Measurements from ENCODE around the gene HNRNPH1. TPM values are rescaled to one million over a fixed set of nuclear protein-coding genes. Genes with fewer than 3 reads are reported as not detected.

Gene HNRNPH1
- total RNA-seq, 1 experiment from 2014 or later = 865 TPM

GRCh38 chr5:179623003-179623905 is at the start of gene HNRNPH1 (continued):
- TF ChIP-seq ELF4 (CRISPR knock-in tag; IDR thresholded peaks at IDR 0.05; ENCODE audit: low read depth) (no peak), TP53 (CRISPR knock-in tag; IDR thresholded peaks at IDR 0.05) (no peak), CDX4 (CRISPR knock-in tag; IDR thresholded peaks at IDR 0.05; ENCODE audit: borderline replicate concordance) (0 out of 2 replicates have a peak, but pooled peaks have one; percentile 36), HMGA2 (CRISPR knock-in tag; IDR thresholded peaks at IDR 0.05) (no peak; the same call in 1 of the 2 replicates), ESRRA (CRISPR knock-in tag; IDR thresholded peaks at IDR 0.05; ENCODE audit: borderline replicate concordance) (no peak; the same call in 1 of the 2 replicates), NFE2L1 (CRISPR knock-in tag; IDR thresholded peaks at IDR 0.05) (0 out of 2 replicates have a peak, but pooled peaks have one; percentile 50), SP1 (CRISPR knock-in tag; conservative IDR thresholded peaks at IDR 0.05) (peak; percentile 70), OVOL2 (CRISPR knock-in tag; IDR thresholded peaks at IDR 0.05; ENCODE audit: borderline replicate concordance) (no peak), FOXK1 (CRISPR knock-in tag; IDR thresholded peaks at IDR 0.05) (peak; percentile 32), ZNF416 (CRISPR knock-in tag; IDR thresholded peaks at IDR 0.05) (peak; percentile 48; the same call in 1 of the 2 replicates), ZNF219 (CRISPR knock-in tag; IDR thresholded peaks at IDR 0.05; ENCODE audit: borderline replicate concordance) (peak; percentile 90), GRHL2 (CRISPR knock-in tag; IDR thresholded peaks at IDR 0.05; ENCODE audit: insufficient replicate concordance, severe bottlenecking) (no peak), TCF7 (CRISPR knock-in tag; IDR thresholded peaks at IDR 0.05; ENCODE audit: low read depth) (no peak), SMAD4 (CRISPR knock-in tag; IDR thresholded peaks at IDR 0.05) (0 out of 2 replicates have a peak, but pooled peaks have one; percentile 59), ZNF281 (CRISPR knock-in tag; IDR thresholded peaks at IDR 0.05) (no peak), NR2C2 (CRISPR knock-in tag; IDR thresholded peaks at IDR 0.05) (no peak), NR3C1 (CRISPR knock-in tag; conservative IDR thresholded peaks at IDR 0.05; ENCODE audit: low read depth) (peak; percentile 84; the same call in 1 of the 2 replicates), ZNF232 (CRISPR knock-in tag; IDR thresholded peaks at IDR 0.05) (peak; percentile 81; the same call in 1 of the 2 replicates), JUN (CRISPR knock-in tag; IDR thresholded peaks at IDR 0.05) (peak; percentile 66)
- TF ChIP-seq, protein P1, sequence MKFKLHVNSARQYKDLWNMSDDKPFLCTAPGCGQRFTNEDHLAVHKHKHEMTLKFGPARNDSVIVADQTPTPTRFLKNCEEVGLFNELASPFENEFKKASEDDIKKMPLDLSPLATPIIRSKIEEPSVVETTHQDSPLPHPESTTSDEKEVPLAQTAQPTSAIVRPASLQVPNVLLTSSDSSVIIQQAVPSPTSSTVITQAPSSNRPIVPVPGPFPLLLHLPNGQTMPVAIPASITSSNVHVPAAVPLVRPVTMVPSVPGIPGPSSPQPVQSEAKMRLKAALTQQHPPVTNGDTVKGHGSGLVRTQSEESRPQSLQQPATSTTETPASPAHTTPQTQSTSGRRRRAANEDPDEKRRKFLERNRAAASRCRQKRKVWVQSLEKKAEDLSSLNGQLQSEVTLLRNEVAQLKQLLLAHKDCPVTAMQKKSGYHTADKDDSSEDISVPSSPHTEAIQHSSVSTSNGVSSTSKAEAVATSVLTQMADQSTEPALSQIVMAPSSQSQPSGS (CRISPR knock-in tag; IDR thresholded peaks at IDR 0.05; ENCODE audit: borderline replicate concordance, low read depth) = no peak
- TF ChIP-seq, protein P2, sequence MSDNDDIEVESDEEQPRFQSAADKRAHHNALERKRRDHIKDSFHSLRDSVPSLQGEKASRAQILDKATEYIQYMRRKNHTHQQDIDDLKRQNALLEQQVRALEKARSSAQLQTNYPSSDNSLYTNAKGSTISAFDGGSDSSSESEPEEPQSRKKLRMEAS (CRISPR knock-in tag; IDR thresholded peaks at IDR 0.05) = no peak; the same call in none of the 2 replicates
- TF ChIP-seq, protein P3, sequence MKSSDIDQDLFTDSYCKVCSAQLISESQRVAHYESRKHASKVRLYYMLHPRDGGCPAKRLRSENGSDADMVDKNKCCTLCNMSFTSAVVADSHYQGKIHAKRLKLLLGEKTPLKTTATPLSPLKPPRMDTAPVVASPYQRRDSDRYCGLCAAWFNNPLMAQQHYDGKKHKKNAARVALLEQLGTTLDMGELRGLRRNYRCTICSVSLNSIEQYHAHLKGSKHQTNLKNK (CRISPR knock-in tag; IDR thresholded peaks at IDR 0.05) = peak; percentile 77
- TF ChIP-seq, protein P4, sequence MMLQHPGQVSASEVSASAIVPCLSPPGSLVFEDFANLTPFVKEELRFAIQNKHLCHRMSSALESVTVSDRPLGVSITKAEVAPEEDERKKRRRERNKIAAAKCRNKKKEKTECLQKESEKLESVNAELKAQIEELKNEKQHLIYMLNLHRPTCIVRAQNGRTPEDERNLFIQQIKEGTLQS (CRISPR knock-in tag; conservative IDR thresholded peaks at IDR 0.05) = no peak
- TF ChIP-seq, protein P5, sequence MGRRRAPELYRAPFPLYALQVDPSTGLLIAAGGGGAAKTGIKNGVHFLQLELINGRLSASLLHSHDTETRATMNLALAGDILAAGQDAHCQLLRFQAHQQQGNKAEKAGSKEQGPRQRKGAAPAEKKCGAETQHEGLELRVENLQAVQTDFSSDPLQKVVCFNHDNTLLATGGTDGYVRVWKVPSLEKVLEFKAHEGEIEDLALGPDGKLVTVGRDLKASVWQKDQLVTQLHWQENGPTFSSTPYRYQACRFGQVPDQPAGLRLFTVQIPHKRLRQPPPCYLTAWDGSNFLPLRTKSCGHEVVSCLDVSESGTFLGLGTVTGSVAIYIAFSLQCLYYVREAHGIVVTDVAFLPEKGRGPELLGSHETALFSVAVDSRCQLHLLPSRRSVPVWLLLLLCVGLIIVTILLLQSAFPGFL (CRISPR knock-in tag; IDR thresholded peaks at IDR 0.05; ENCODE audit: borderline replicate concordance) = no peak
- TF ChIP-seq, protein P6, sequence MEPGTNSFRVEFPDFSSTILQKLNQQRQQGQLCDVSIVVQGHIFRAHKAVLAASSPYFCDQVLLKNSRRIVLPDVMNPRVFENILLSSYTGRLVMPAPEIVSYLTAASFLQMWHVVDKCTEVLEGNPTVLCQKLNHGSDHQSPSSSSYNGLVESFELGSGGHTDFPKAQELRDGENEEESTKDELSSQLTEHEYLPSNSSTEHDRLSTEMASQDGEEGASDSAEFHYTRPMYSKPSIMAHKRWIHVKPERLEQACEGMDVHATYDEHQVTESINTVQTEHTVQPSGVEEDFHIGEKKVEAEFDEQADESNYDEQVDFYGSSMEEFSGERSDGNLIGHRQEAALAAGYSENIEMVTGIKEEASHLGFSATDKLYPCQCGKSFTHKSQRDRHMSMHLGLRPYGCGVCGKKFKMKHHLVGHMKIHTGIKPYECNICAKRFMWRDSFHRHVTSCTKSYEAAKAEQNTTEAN (CRISPR knock-in tag; IDR thresholded peaks at IDR 0.05) = peak; percentile 86; the same call in 1 of the 2 replicates
- TF ChIP-seq, protein P7, sequence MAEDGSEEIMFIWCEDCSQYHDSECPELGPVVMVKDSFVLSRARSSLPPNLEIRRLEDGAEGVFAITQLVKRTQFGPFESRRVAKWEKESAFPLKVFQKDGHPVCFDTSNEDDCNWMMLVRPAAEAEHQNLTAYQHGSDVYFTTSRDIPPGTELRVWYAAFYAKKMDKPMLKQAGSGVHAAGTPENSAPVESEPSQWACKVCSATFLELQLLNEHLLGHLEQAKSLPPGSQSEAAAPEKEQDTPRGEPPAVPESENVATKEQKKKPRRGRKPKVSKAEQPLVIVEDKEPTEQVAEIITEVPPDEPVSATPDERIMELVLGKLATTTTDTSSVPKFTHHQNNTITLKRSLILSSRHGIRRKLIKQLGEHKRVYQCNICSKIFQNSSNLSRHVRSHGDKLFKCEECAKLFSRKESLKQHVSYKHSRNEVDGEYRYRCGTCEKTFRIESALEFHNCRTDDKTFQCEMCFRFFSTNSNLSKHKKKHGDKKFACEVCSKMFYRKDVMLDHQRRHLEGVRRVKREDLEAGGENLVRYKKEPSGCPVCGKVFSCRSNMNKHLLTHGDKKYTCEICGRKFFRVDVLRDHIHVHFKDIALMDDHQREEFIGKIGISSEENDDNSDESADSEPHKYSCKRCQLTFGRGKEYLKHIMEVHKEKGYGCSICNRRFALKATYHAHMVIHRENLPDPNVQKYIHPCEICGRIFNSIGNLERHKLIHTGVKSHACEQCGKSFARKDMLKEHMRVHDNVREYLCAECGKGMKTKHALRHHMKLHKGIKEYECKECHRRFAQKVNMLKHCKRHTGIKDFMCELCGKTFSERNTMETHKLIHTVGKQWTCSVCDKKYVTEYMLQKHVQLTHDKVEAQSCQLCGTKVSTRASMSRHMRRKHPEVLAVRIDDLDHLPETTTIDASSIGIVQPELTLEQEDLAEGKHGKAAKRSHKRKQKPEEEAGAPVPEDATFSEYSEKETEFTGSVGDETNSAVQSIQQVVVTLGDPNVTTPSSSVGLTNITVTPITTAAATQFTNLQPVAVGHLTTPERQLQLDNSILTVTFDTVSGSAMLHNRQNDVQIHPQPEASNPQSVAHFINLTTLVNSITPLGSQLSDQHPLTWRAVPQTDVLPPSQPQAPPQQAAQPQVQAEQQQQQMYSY (CRISPR knock-in tag; IDR thresholded peaks at IDR 0.05) = no peak; the same call in 1 of the 2 replicates
